GM10266 (cell line): ENCODE data around the gene ZSCAN18.
"Not testable (repeated sequence)": the region's sequence is repeated elsewhere in the genome, so short reads cannot be mapped to it uniquely, and the experiment has no call there.

Experiments
- DNase-seq: peaks from one replicate; pipeline ENCODE4 v3.0.0; 2012; ENCODE audit errors: extremely low spot score
- TF ChIP-seq, protein P1 (sequence below): IDR thresholded peaks from 2 replicates; pipeline ENCODE4 v1.5.1; 2012; ENCODE audit warnings: mild to moderate bottlenecking, low read depth; ENCODE audit not compliant: control insufficient read depth, insufficient read depth; ENCODE audit errors: missing control alignments

The ZSCAN18 gene, protein sequence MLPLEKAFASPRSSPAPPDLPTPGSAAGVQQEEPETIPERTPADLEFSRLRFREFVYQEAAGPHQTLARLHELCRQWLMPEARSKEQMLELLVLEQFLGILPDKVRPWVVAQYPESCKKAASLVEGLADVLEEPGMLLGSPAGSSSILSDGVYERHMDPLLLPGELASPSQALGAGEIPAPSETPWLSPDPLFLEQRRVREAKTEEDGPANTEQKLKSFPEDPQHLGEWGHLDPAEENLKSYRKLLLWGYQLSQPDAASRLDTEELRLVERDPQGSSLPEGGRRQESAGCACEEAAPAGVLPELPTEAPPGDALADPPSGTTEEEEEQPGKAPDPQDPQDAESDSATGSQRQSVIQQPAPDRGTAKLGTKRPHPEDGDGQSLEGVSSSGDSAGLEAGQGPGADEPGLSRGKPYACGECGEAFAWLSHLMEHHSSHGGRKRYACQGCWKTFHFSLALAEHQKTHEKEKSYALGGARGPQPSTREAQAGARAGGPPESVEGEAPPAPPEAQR

GRCh38 chr19:58097781-58098681 lies at the start of gene ZSCAN18:
Gene ZSCAN18 (minus strand): TSS chr19:58098231. CDS start chr19:58090267, 7,964 bp downstream.
- peak; percentile 96 for DNase-seq
- TF ChIP-seq, protein P1, sequence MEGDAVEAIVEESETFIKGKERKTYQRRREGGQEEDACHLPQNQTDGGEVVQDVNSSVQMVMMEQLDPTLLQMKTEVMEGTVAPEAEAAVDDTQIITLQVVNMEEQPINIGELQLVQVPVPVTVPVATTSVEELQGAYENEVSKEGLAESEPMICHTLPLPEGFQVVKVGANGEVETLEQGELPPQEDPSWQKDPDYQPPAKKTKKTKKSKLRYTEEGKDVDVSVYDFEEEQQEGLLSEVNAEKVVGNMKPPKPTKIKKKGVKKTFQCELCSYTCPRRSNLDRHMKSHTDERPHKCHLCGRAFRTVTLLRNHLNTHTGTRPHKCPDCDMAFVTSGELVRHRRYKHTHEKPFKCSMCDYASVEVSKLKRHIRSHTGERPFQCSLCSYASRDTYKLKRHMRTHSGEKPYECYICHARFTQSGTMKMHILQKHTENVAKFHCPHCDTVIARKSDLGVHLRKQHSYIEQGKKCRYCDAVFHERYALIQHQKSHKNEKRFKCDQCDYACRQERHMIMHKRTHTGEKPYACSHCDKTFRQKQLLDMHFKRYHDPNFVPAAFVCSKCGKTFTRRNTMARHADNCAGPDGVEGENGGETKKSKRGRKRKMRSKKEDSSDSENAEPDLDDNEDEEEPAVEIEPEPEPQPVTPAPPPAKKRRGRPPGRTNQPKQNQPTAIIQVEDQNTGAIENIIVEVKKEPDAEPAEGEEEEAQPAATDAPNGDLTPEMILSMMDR, result no peak

DNA sequence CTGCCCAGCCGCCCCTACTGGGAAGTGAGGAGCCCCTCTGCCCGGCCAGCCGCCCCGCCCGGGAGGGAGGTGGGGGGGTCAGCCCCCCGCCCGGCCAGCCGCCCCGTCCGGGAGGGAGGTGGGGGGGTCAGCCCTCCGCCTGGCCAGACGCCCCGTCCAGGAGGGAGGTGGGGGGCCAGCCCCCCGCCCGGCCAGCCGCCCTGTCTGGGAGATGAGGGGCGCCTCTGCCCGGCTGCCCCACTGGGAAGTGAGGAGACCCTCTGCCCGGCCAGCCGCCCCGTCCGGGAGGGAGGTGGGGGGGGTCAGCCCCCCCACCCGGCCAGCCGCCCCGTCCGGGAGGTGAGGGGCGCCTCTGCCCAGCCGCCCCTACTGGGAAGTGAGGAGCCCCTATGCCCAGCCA lies 49.4 kb upstream of the ZSCAN18 start:
- not testable (repeated sequence) for DNase-seq

DNA sequence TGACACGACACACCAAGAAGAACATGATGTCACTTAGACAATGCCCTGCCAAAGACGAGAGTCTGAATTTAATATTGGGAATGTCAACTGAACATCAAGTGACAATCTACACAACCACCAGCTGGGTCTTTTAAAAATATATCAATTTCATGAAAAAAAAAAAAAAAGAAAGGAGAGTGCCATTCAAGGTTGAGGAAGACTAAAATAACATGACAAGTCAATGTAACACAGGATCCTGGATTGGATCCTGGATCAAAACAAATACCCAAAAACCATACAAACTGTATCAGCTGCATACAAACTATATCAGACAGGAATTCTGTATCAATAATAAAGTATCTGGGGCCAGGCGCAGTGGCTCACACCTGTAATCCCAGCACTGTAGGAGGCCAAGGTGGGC lies 47.8 kb upstream of the ZSCAN18 start:
- TF ChIP-seq, protein P1, result no peak
- DNase-seq, result no peak

DNA sequence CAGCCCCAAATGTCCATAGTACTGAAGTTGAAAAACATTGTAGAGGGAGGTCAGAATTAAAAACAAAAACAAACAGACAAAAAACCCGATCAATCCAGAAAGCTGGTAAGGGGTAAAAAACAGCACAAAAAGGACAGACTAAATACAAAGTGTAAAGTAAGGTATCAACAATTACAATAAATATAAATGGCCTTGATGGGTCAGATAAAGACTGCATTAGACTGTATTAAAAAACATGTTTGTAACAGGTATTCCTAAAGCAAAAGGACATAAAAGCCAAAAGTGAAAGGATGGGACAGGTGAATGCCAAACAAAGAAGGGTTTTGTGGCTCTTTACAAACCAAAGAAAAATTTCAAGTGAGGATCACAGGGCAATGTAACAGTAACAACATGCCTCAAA lies 36.2 kb upstream of the ZSCAN18 start:
- TF ChIP-seq, protein P1, result no peak
- DNase-seq, result no peak

DNA sequence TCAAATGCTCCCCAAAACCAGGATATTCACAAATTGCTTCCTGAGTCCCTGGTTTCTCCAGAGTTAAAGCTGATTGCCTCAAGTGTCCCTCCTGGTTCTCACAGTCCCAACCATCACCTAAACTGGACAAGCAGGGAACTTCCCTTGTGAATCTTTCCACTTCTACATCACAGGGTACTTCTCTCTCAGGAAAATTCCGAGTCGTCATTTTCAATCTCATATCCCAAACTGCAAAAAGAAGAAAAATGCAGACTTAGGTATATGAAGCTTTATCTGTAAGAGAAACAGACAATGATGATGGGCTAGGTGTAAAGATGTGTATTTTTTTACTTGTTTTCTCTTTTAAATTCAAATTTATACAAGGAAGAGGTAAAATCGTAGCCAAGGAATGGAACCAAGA lies 31.3 kb upstream of the ZSCAN18 start:
- TF ChIP-seq, protein P1, result no peak
- DNase-seq, result no peak

DNA sequence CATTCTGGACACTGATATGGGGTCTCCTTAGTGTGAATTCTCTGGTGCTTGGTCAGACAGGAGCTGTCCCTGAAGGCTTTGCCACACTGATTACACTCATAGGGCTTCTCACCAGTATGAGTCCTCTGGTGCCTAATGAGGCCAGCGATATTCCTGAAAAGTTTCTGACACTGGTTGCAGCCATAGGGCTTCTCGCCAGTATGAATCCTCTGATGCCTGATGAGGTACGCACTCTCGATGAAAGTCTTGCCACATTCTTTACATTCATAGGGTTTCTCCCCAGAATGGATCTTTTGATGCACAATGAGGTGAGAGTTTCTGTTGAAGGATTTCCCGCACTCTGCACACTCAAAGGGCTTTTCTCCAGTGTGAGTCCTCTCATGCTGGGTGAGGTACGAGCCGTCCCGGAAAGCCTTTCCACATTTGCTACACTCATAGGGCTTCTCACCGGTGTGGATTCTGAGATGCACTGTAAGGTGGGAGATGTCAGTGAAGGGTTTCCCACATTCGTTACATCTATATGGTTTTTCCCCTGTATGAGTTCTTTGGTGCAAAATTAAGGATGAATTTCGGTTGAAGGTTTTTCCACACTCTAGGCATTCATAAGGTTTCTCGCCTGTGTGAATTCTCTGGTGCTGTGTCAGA lies 30.1 kb upstream of the ZSCAN18 start:
- DNase-seq, result no peak
- TF ChIP-seq, protein P1, result no peak

DNA sequence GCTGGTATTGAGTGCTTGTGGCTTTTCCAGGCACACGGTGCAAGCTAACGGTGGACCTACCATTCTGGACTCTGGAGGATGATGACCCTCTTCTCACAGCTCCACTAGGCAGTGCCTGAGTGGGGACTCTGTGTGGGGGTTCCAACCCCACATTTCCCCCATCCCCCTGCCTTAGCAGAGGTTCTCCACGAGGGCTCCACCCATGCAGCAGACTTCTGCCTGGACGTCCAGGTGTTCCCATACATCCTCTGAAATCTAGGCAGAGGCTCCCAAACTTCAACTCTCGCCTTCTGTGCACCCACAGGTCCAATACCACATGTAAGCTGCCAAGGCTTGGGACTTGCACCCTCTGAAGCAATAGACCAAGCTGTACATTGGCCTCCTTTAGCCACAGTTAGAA lies 25.3 kb upstream of the ZSCAN18 start:
- DNase-seq, result no peak
- TF ChIP-seq, protein P1, result no peak
